Measurements from ENCODE around the gene MCRIP1.

- TF ChIP-seq CTCF (IDR thresholded peaks at IDR 0.05; ENCODE audit: poor library complexity) (no peak), EZH2phosphoT487 (IDR thresholded peaks at IDR 0.05; ENCODE audit: low read depth, severe bottlenecking, unreplicated experiment) (no peak), EZH2 (IDR thresholded peaks at IDR 0.05; ENCODE audit: borderline replicate concordance) (no peak)
Measured at GRCh38 chr17:81832608-81833159, 407 bp downstream of the MCRIP1 start.
